ENCODE results near the gene ITIH3. TPM values are rescaled to one million over a fixed set of nuclear protein-coding genes. Genes with fewer than 3 reads are reported as not detected.

Gene ITIH3
- total RNA-seq, 4 donors from 2014 or later = 3.6 to 4.1 TPM; not detected in 2

- Histone ChIP-seq H3K9me3 (no peaks in the 10 kb centered on the region), H3K27ac (peak overlapping the region in 2 of 4 donors; percentile 50 to 66), H3K4me3 (no peak overlapping the region), H3K27me3 (no peaks in the 10 kb centered on the region), H3K36me3 (peaks cover 0 to 8% (median 0%) of the 10 kb centered on the region in 3 donors), H3K4me1 (peaks cover 0 to 16% (median 2%) of the 10 kb centered on the region in 4 donors)
- peak in 1 of 3 donors; percentile 15 for DNase-seq
- TF ChIP-seq CTCF (IDR thresholded peaks at IDR 0.05) (no peak), POLR2A (IDR thresholded peaks at IDR 0.05) (no peak)
Observed at GRCh38 chr3:52844290-52844975, 49.8 kb downstream of the ITIH3 start.

- peaks cover 0 to 16% (median 2%) of the 10 kb centered on the region in 4 donors for H3K4me1 ChIP-seq
- no peak for TF ChIP-seq POLR2A (IDR thresholded peaks at IDR 0.05)
- TF ChIP-seq CTCF (IDR thresholded peaks at IDR 0.05) = no peak
- peak in 1 of 3 donors; percentile 51 for DNase-seq
- no peaks in the 10 kb centered on the region for H3K9me3 ChIP-seq
- no peaks in the 10 kb centered on the region for H3K27me3 ChIP-seq
- H3K36me3 ChIP-seq = peaks cover 0 to 12% (median 0%) of the 10 kb centered on the region in 3 donors
- no peak overlapping the region for H3K4me3 ChIP-seq
- peak overlapping the region in 2 of 4 donors; percentile 22 to 66 for H3K27ac ChIP-seq
Observed at GRCh38 chr3:52845157-52845556, 50.6 kb downstream of the ITIH3 start.

GRCh38 chr3:52845691-52846431 lies 51.3 kb downstream of the ITIH3 start:
- Histone ChIP-seq H3K4me1 (peaks cover 0 to 16% (median 2%) of the 10 kb centered on the region in 4 donors), H3K36me3 (peaks cover 0 to 12% (median 0%) of the 10 kb centered on the region in 3 donors), H3K9me3 (no peaks in the 10 kb centered on the region), H3K27ac (peak overlapping the region in 3 of 4 donors; percentile 18 to 66 (median 22)), H3K4me3 (no peak overlapping the region), H3K27me3 (no peaks in the 10 kb centered on the region)
- peak in 1 of 3 donors; percentile 40 for DNase-seq
- TF ChIP-seq CTCF (IDR thresholded peaks at IDR 0.05) (peak in 3 of 6 experiments; percentile 7 to 30 (median 9)), POLR2A (IDR thresholded peaks at IDR 0.05) (no peak)

GRCh38 chr3:52846432-52846965 lies 51.9 kb downstream of the ITIH3 start:
- Histone ChIP-seq H3K4me1 (peaks cover 0 to 16% (median 2%) of the 10 kb centered on the region in 4 donors), H3K27ac (peak overlapping the region in 2 of 4 donors; percentile 18 to 66), H3K4me3 (no peak overlapping the region), H3K36me3 (peaks cover 0 to 12% (median 0%) of the 10 kb centered on the region in 3 donors), H3K27me3 (no peaks in the 10 kb centered on the region), H3K9me3 (no peaks in the 10 kb centered on the region)
- no peak for TF ChIP-seq CTCF (IDR thresholded peaks at IDR 0.05)
- TF ChIP-seq POLR2A (IDR thresholded peaks at IDR 0.05) = no peak
- DNase-seq = no peak

GRCh38 chr3:52847241-52847640 lies 52.6 kb downstream of the ITIH3 start:
- Histone ChIP-seq H3K4me1 (peaks cover 0 to 16% (median 2%) of the 10 kb centered on the region in 4 donors), H3K36me3 (peaks cover 0 to 19% (median 0%) of the 10 kb centered on the region in 3 donors), H3K27ac (no peak overlapping the region), H3K4me3 (no peak overlapping the region), H3K9me3 (no peaks in the 10 kb centered on the region), H3K27me3 (no peaks in the 10 kb centered on the region)
- no peak for TF ChIP-seq CTCF (IDR thresholded peaks at IDR 0.05)
- TF ChIP-seq POLR2A (IDR thresholded peaks at IDR 0.05) = no peak
- DNase-seq = peak in 1 of 3 donors; percentile 25

All from Peyer's patch (tissue), 4 donors.